PC-9 (cell line): ENCODE results near the gene IQGAP1. TPM values are rescaled to one million over a fixed set of nuclear protein-coding genes. Genes with fewer than 3 reads are reported as not detected.
A peak's percentile ranks its signal among the peaks of the same experiment; 100 is the strongest.
"Not testable (repeated sequence)": the region's sequence is repeated elsewhere in the genome, so short reads cannot be mapped to it uniquely, and the experiment has no call there.

Experiments
- BruUV-seq: library from RNA; stranded (reverse); fragments of 400-500 nt; replicated peaks from 2 replicates; lab custom pipeline; 2021; lab: Mats Ljungman, UMichigan
- CTCF ChIA-PET: fragments of 300-600 bp; sonication (Branson Sonifier 250); formaldehyde crosslinking; loops from one replicate; lab custom pipeline; 2022; ENCODE audit warnings: antibody characterized with exemption; lab: Charles Lee
- POLR2A ChIA-PET: fragments of 300-600 bp; sonication (Branson Sonifier 250); formaldehyde crosslinking; loops from one replicate; lab custom pipeline; 2022; ENCODE audit warnings: antibody characterized with exemption; ENCODE audit not compliant: unreplicated experiment; lab: Charles Lee
- DNase-seq, 2 experiments: peaks; one replicate each; pipeline versions ENCODE4 v3.0.0 to v3.0.0-alpha.2; 2015 to 2022; ENCODE audit warnings: mixed read lengths in 1 of 2
- H2AFZ ChIP-seq: fragments of 200-600 bp; sonication (generic); 2 replicates; pipeline ENCODE4 v1.8.1; 2017; ENCODE audit warnings: antibody characterized with exemption
- H3F3A ChIP-seq: fragments of 200-600 bp; sonication (generic); 2 replicates; pipeline ENCODE4 v1.8.1; 2017; ENCODE audit warnings: antibody characterized with exemption, mild to moderate bottlenecking, low read depth; ENCODE audit not compliant: insufficient read depth
- H3K27ac ChIP-seq: fragments of 200-600 bp; sonication (generic); 2 replicates; pipeline ENCODE4 v1.6.1; 2016; ENCODE audit warnings: mixed run types
- H3K27me3 ChIP-seq: fragments of 200-600 bp; sonication (generic); 2 replicates; pipeline ENCODE4 v1.6.1; 2016; ENCODE audit warnings: low read depth, mixed run types; ENCODE audit not compliant: insufficient read depth
- H3K36me3 ChIP-seq: fragments of 200-600 bp; sonication (generic); 2 replicates; pipeline ENCODE4 v1.6.1; 2016; ENCODE audit warnings: low read depth, mixed run types
- H3K4me1 ChIP-seq: fragments of 200-600 bp; sonication (generic); replicated peaks from 2 replicates; pipeline ENCODE4 v1.6.1; 2016; ENCODE audit warnings: mixed run types; ENCODE audit not compliant: insufficient read depth
- H3K4me2 ChIP-seq: fragments of 200-600 bp; sonication (generic); 2 replicates; pipeline ENCODE4 v1.6.1; 2017; ENCODE audit warnings: mixed run types
- H3K4me3 ChIP-seq: fragments of 200-600 bp; sonication (generic); 2 replicates; pipeline ENCODE4 v1.6.1; 2016; ENCODE audit warnings: mixed run types
- H3K79me2 ChIP-seq: fragments of 200-600 bp; sonication (generic); 2 replicates; pipeline ENCODE4 v1.6.1; 2017; ENCODE audit warnings: low read depth, mixed run types
- H3K9me2 ChIP-seq: fragments of 200-600 bp; sonication (generic); 2 replicates; pipeline ENCODE4 v1.8.1; 2017; ENCODE audit warnings: mild to moderate bottlenecking; ENCODE audit not compliant: insufficient read depth
- H3K9me3 ChIP-seq: fragments of 200-600 bp; sonication (generic); 2 replicates; pipeline ENCODE4 v1.8.1; 2016; ENCODE audit warnings: low read depth; ENCODE audit not compliant: insufficient read depth
- H4K20me1 ChIP-seq: fragments of 200-600 bp; sonication (generic); 2 replicates; pipeline ENCODE4 v1.8.1; 2017; ENCODE audit not compliant: insufficient read depth
- EZH2 ChIP-seq: fragments of 200-600 bp; sonication (generic); IDR thresholded peaks from 2 replicates; pipeline ENCODE4 v1.8.0; 2017; ENCODE audit warnings: antibody characterized with exemption, low read depth
- intact Hi-C: fragments of 100-400 bp; cut with micrococcal nuclease; formaldehyde crosslinking; loops from one replicate; pipeline ENCODE4 v1.10.0; 2022; ENCODE audit not compliant: unreplicated experiment
- total RNA-seq: library from RNA; stranded (reverse); gene quantifications from 2 replicates; pipeline ENCODE4 v1.2.3, GENCODE V29; 2021
- TF ChIP-seq, protein P1 (sequence below): fragments of 200-600 bp; sonication (generic); conservative IDR thresholded peaks from 2 replicates; pipeline ENCODE4 v1.6.1; 2017; ENCODE audit warnings: mixed run types, antibody characterized with exemption, mild to moderate bottlenecking, moderate library complexity

IQGAP1 gene
- total RNA-seq, 1 experiment from 2014 or later, result 164 TPM

DNA sequence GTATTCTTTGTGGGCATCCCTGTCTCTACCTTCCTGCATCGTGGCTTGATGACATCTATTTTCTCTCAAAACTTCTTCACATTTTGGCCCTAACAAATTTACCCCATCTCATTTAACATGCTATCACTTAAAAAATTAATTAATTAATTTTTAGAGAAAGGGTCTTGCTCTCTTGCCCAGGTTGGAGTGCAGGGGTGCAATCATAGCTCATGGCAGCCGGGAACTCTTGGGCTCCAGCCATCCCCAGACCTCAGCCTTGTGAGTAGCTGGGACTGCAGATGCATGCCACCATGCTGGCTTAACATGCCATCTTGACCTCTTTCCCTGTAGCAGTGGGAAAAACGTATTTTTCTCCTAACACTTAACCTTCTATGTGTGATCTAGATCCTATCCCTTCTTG is 20.6 kb downstream of the IQGAP1 start:
- H3K4me2 ChIP-seq, result no peak overlapping the region
- ChIA-PET CTCF (interaction anchor here (1.2 kb wide), 1 partner anchor 19 kb away, joined by 4 read pairs; no protein-coding TSS in a partner anchor), POLR2A (no interaction called here)
- H3K36me3 ChIP-seq, result peaks cover 18% of the 10 kb centered on the region
- no peaks in the 10 kb centered on the region for H3K9me2 ChIP-seq
- intact Hi-C loops, result no loop called here
- no TSS peak for BruUV-seq
- H3K9me3 ChIP-seq, result no peaks in the 10 kb centered on the region
- peaks cover 60% of the 10 kb centered on the region for H3K4me1 ChIP-seq
- peaks cover 93% of the 10 kb centered on the region for H3K79me2 ChIP-seq
- H3K27ac ChIP-seq, result no peak overlapping the region
- no peak overlapping the region for H2AFZ ChIP-seq
- H4K20me1 ChIP-seq, result 0 out of 2 replicates have a peak, but pooled peaks cover 8% of the 10 kb centered on the region
- no peak for DNase-seq
- H3F3A ChIP-seq, result peaks cover 39% of the 10 kb centered on the region
- H3K27me3 ChIP-seq, result no peaks in the 10 kb centered on the region
- H3K4me3 ChIP-seq, result no peak overlapping the region
- TF ChIP-seq, protein P1, sequence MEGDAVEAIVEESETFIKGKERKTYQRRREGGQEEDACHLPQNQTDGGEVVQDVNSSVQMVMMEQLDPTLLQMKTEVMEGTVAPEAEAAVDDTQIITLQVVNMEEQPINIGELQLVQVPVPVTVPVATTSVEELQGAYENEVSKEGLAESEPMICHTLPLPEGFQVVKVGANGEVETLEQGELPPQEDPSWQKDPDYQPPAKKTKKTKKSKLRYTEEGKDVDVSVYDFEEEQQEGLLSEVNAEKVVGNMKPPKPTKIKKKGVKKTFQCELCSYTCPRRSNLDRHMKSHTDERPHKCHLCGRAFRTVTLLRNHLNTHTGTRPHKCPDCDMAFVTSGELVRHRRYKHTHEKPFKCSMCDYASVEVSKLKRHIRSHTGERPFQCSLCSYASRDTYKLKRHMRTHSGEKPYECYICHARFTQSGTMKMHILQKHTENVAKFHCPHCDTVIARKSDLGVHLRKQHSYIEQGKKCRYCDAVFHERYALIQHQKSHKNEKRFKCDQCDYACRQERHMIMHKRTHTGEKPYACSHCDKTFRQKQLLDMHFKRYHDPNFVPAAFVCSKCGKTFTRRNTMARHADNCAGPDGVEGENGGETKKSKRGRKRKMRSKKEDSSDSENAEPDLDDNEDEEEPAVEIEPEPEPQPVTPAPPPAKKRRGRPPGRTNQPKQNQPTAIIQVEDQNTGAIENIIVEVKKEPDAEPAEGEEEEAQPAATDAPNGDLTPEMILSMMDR, result no peak
- TF ChIP-seq EZH2, result no peak

DNA sequence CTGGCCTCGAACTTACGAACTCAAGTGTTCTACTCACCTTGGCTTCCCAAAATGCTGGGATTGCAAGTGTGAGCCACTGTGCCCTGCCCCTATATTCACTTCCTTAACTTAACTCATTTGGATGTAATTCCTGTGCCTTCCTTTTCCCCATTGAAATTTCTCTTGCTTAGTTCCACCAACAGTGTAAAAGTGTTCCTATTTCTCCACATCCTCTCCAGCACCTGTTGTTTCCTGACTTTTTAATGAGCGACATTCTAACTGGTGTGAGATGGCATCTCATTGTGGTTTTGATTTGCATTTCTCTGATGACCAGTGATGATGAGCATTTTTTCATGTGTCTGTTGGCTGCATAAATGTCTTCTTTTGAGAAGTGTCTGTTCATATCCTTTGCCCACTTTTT is 21.5 kb downstream of the IQGAP1 start:
- POLR2A ChIA-PET, result not testable (repeated sequence)

DNA sequence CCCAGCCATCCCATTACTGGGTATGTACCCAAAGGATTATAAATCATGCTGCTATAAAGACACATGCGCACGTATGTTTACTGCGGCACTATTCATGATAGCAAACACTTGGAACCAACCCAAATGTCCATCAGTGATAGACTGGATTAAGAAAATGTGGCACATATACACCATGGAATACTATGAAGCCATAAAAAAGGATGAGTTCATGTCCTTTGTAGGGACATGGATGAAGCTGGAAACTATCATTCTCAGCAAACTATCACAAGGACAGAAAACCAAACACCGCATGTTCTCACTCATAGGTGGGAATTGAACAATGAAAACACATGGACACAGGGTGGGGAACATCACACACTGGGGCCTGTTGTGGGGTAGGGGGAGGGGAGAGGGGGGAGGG is 22.3 kb downstream of the IQGAP1 start:
- Histone ChIP-seq H3K4me1 (peaks cover 65% of the 10 kb centered on the region), H3K36me3 (peaks cover 13% of the 10 kb centered on the region), H3F3A (peaks cover 50% of the 10 kb centered on the region), H3K79me2 (peaks cover 91% of the 10 kb centered on the region)
- H3K9me3 ChIP-seq, DNase-seq, POLR2A ChIA-PET, H3K27ac ChIP-seq, BruUV-seq, intact Hi-C loops, H3K27me3 ChIP-seq, H3K4me2 ChIP-seq, H2AFZ ChIP-seq, H3K4me3 ChIP-seq, H3K9me2 ChIP-seq, CTCF ChIA-PET, H4K20me1 ChIP-seq: not testable (repeated sequence)

More for the DNA sequence above, 21.5 kb downstream of the IQGAP1 start:
- peaks cover 91% of the 10 kb centered on the region for H3K79me2 ChIP-seq
- H3K27ac ChIP-seq, H3K4me3 ChIP-seq, H3K9me3 ChIP-seq, H3K4me2 ChIP-seq, BruUV-seq, H4K20me1 ChIP-seq, intact Hi-C loops, H3K9me2 ChIP-seq, CTCF ChIA-PET, H2AFZ ChIP-seq, DNase-seq, H3K27me3 ChIP-seq: not testable (repeated sequence)
- H3K4me1 ChIP-seq, result peaks cover 63% of the 10 kb centered on the region
- peaks cover 46% of the 10 kb centered on the region for H3F3A ChIP-seq
- H3K36me3 ChIP-seq, result peaks cover 13% of the 10 kb centered on the region

DNA sequence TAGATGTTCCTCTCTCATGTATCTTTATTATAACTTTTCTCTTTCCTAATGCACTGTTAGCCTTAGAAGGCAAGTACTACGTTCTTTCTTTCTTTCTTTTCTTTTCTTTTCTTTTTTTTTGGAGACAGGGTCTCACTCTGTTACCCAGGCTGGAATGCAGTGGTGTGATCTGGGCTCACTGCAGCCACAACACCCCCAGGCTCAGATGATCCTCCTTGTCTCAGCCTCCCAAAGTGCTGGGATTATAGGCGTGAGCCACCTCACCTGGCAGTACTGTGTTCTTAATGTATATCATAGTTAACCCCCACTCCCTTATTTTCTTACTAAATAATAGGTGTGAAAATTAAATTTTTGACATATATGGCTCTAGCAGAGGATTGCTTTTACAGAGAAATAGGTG is 23.1 kb downstream of the IQGAP1 start:
- H3K4me3 ChIP-seq, result no peak overlapping the region
- peak overlapping the region; percentile 87 for H3K27ac ChIP-seq
- H3K4me1 ChIP-seq, result peaks cover 65% of the 10 kb centered on the region
- no TSS peak for BruUV-seq
- H4K20me1 ChIP-seq, result no peaks in the 10 kb centered on the region
- peaks cover 13% of the 10 kb centered on the region for H3K36me3 ChIP-seq
- CTCF ChIA-PET, result no interaction called here
- no peak for DNase-seq
- H3K4me2 ChIP-seq, result peak overlapping the region; percentile 74; the same call in 1 of the 2 replicates
- H3K27me3 ChIP-seq, result no peaks in the 10 kb centered on the region
- H3F3A ChIP-seq, result peaks cover 50% of the 10 kb centered on the region
- no peaks in the 10 kb centered on the region for H3K9me2 ChIP-seq
- POLR2A ChIA-PET, result no interaction called here
- H3K9me3 ChIP-seq, result no peaks in the 10 kb centered on the region
- H2AFZ ChIP-seq, result no peak overlapping the region
- intact Hi-C loops, result no loop called here
- no peak for TF ChIP-seq EZH2
- TF ChIP-seq, protein P1, result no peak
- H3K79me2 ChIP-seq, result peaks cover 91% of the 10 kb centered on the region
